GM19468 (cell line): ENCODE measurements around the gene CRIP2.

Source experiments
- ATAC-seq: cut with Tn5 transposase; IDR thresholded peaks from one replicate; pipeline ENCODE4 v1.9.1; 2021; ENCODE audit warnings: mild to moderate bottlenecking, moderate library complexity, moderate number of reproducible peaks; ENCODE audit not compliant: unreplicated experiment; ENCODE audit errors: extremely low read depth

Gene CRIP2

GRCh38 chr14:105442834-105443233, 31.8 kb upstream of the CRIP2 start:
- ATAC-seq: no peak

GRCh38 chr14:105444859-105445258, 29.8 kb upstream of the CRIP2 start:
- ATAC-seq: no peak

- no peak for ATAC-seq
Observed at GRCh38 chr14:105445290-105445689, 29.3 kb upstream of the CRIP2 start.

- no peak for ATAC-seq
Observed at GRCh38 chr14:105445901-105446845, 28.4 kb upstream of the CRIP2 start.

GRCh38 chr14:105446971-105447370, 27.6 kb upstream of the CRIP2 start:
- no peak for ATAC-seq

- ATAC-seq: no peak
Observed at GRCh38 chr14:105447651-105448640, 26.7 kb upstream of the CRIP2 start.

- ATAC-seq: no peak
Observed at GRCh38 chr14:105448706-105449111, 25.9 kb upstream of the CRIP2 start.

GRCh38 chr14:105449276-105450122, 25.1 kb upstream of the CRIP2 start:
- no peak for ATAC-seq

- ATAC-seq: no peak
Observed at GRCh38 chr14:105450123-105450505, 24.5 kb upstream of the CRIP2 start.

- no peak for ATAC-seq
Observed at GRCh38 chr14:105450864-105451720, 23.5 kb upstream of the CRIP2 start.

- ATAC-seq: no peak
Observed at GRCh38 chr14:105452963-105453362, 21.7 kb upstream of the CRIP2 start.

- ATAC-seq: no peak
Observed at GRCh38 chr14:105453847-105454246, 20.8 kb upstream of the CRIP2 start.

- no peak for ATAC-seq
Observed at GRCh38 chr14:105455086-105455640, 19.5 kb upstream of the CRIP2 start.

GRCh38 chr14:105455766-105456660, 18.6 kb upstream of the CRIP2 start:
- ATAC-seq: no peak

GRCh38 chr14:105456736-105457617, 17.6 kb upstream of the CRIP2 start:
- ATAC-seq: no peak

- no peak for ATAC-seq
Observed at GRCh38 chr14:105458010-105458409, 16.6 kb upstream of the CRIP2 start.

- ATAC-seq: no peak
Observed at GRCh38 chr14:105458571-105458970, 16.1 kb upstream of the CRIP2 start.
